Measurements from ENCODE around the gene RPS6KA5. TPM values are rescaled to one million over a fixed set of nuclear protein-coding genes. Genes with fewer than 3 reads are reported as not detected.

Gene RPS6KA5
- total RNA-seq, 1 experiment from 2014 or later = 24.2 TPM

DNA sequence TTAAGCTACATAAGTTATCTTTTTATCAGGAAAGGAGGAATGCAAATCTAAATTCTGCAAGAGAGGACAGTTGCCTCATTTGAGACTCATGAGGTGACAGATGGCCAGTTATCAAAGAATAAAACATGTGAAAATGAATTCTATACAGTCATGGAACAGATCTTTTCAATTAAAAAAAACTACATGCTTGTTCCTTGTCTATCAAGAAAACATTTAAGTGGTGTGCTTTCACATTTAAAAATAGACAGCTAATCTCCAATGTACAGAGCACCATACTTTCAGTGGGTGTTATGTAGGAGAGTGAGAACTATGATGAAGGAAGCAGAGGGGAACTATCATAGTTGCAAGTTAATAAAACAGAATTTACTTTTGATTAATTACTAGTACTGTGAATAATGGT is 167.5 kb downstream of the RPS6KA5 start:
- Histone ChIP-seq H4K20me1 (ENCODE audit: insufficient read depth) (no peaks in the 10 kb centered on the region), H3K9me2 (ENCODE audit: insufficient read depth) (no peaks in the 10 kb centered on the region), H3K27ac (ENCODE audit: low read depth, low read length) (no peak overlapping the region), H3K4me1 (ENCODE audit: control insufficient read depth in 1 of 2, insufficient read depth in 2 of 2, low read length in 2 of 2) (no peaks in the 10 kb centered on the region), H2AFZ (ENCODE audit: low read depth, low read length, poor library complexity, severe bottlenecking) (no peak overlapping the region), H3K36me3 (ENCODE audit: control insufficient read depth in 1 of 2, insufficient read depth in 2 of 2, low read length in 2 of 2) (no peaks in the 10 kb centered on the region), H3K27me3 (ENCODE audit: insufficient read depth, low read length) (no peaks in the 10 kb centered on the region), H3K4me3 (replicated peaks in 1 of 2; ENCODE audit: low read depth in 1 of 2, low read length in 2 of 2) (no peak overlapping the region), H3K9me3 (ENCODE audit: control insufficient read depth in 1 of 2, insufficient read depth in 1 of 2, low read depth in 1 of 2, low read length in 2 of 2) (no peaks in the 10 kb centered on the region), H3K79me2 (ENCODE audit: insufficient read depth, low read length) (no peaks in the 10 kb centered on the region), H3K4me2 (ENCODE audit: low read length) (no peak overlapping the region), H3K9ac (ENCODE audit: low read length) (no peak overlapping the region)
- BruUV-seq (replicated peaks) = no TSS peak
- intact Hi-C loops (cut with micrococcal nuclease) = no loop called here
- POLR2A ChIA-PET = no interaction called here
- TF ChIP-seq EZH2phosphoT487 (IDR thresholded peaks at IDR 0.05; ENCODE audit: borderline replicate concordance) (no peak), ZFX (IDR thresholded peaks at IDR 0.05) (no peak), TCF7L2 (IDR thresholded peaks at IDR 0.05; ENCODE audit: borderline replicate concordance, extremely low read depth, insufficient read depth, insufficient read length) (no peak), FOSL1 (IDR thresholded peaks at IDR 0.05; ENCODE audit: low read depth) (no peak), YY1 (IDR thresholded peaks at IDR 0.05; ENCODE audit: extremely low read depth, insufficient replicate concordance, low read depth, low read length) (no peak), MAX (IDR thresholded peaks at IDR 0.05) (no peak), RAD21 (IDR thresholded peaks at IDR 0.05; ENCODE audit: low read depth) (no peak), POLR2AphosphoS5 (IDR thresholded peaks at IDR 0.05; ENCODE audit: low read depth, low read length) (no peak), POLR2A (IDR thresholded peaks at IDR 0.05; ENCODE audit: borderline replicate concordance, extremely low read depth, insufficient read depth, insufficient read length) (no peak), JUND (IDR thresholded peaks at IDR 0.05) (no peak), ATF3 (IDR thresholded peaks at IDR 0.05) (no peak), ZNF274 (IDR thresholded peaks at IDR 0.05; ENCODE audit: low read depth, low read length) (no peak)
- no peak for DNase-seq (ENCODE audit: low read depth, low spot score)
- CTCF ChIA-PET = interaction anchor here (7.0 kb wide), 1 partner anchor 11 kb away, joined by 33 read pairs; no protein-coding TSS in a partner anchor
- ATAC-seq = no peak
- RAD21 ChIA-PET (ENCODE audit: low non-redundant PET in 1 of 2, low total read pairs in 2 of 2, uncharacterized antibody in 2 of 2, unreplicated experiment in 2 of 2) = no interaction called here

- Histone ChIP-seq H3K4me2 (ENCODE audit: low read length) (no peak overlapping the region), H3K9me2 (ENCODE audit: insufficient read depth) (no peaks in the 10 kb centered on the region), H3K4me3 (replicated peaks in 1 of 2; ENCODE audit: low read depth in 1 of 2, low read length in 2 of 2) (no peak overlapping the region), H3K9me3 (ENCODE audit: control insufficient read depth in 1 of 2, insufficient read depth in 1 of 2, low read depth in 1 of 2, low read length in 2 of 2) (no peaks in the 10 kb centered on the region), H3K9ac (ENCODE audit: low read length) (no peak overlapping the region), H2AFZ (ENCODE audit: low read depth, low read length, poor library complexity, severe bottlenecking) (no peak overlapping the region), H3K36me3 (ENCODE audit: control insufficient read depth in 1 of 2, insufficient read depth in 2 of 2, low read length in 2 of 2) (no peaks in the 10 kb centered on the region), H3K27me3 (ENCODE audit: insufficient read depth, low read length) (no peaks in the 10 kb centered on the region), H3K4me1 (ENCODE audit: control insufficient read depth in 1 of 2, insufficient read depth in 2 of 2, low read length in 2 of 2) (no peaks in the 10 kb centered on the region), H3K27ac (ENCODE audit: low read depth, low read length) (no peak overlapping the region), H4K20me1 (ENCODE audit: insufficient read depth) (no peaks in the 10 kb centered on the region), H3K79me2 (ENCODE audit: insufficient read depth, low read length) (no peaks in the 10 kb centered on the region)
- intact Hi-C loops (cut with micrococcal nuclease) = no loop called here
- ChIA-PET RAD21 (ENCODE audit: low non-redundant PET in 1 of 2, low total read pairs in 2 of 2, uncharacterized antibody in 2 of 2, unreplicated experiment in 2 of 2) (no interaction called here), CTCF (interaction anchor here (1.3 to 7.0 kb wide), 2 partner anchors 13 to 282 kb away, joined by 3 to 33 read pairs; no protein-coding TSS in a partner anchor), POLR2A (no interaction called here)
- DNase-seq (ENCODE audit: low read depth, low spot score) = no peak
- TF ChIP-seq CTCF (IDR thresholded peaks at IDR 0.05 in 2 of 3, conservative IDR thresholded peaks at IDR 0.05 in 1 of 3; ENCODE audit: borderline replicate concordance in 1 of 3, insufficient read depth in 1 of 3, low read depth in 2 of 3, low read length in 2 of 3) = no peak
- TF ChIP-seq ZNF274 (IDR thresholded peaks at IDR 0.05; ENCODE audit: low read depth, low read length) = no peak
- TF ChIP-seq ATF3 (IDR thresholded peaks at IDR 0.05) = no peak
- ATAC-seq = no peak
- no TSS peak for BruUV-seq (replicated peaks)
Measured at GRCh38 chr14:90891326-90891725, 169.1 kb downstream of the RPS6KA5 start.

All from HCT116 (cell line).